Measurements from ENCODE around the gene LSAMP. TPM values are rescaled to one million over a fixed set of nuclear protein-coding genes. Genes with fewer than 3 reads are reported as not detected.

Gene LSAMP
- total RNA-seq, 1 experiment from 2014 or later = 5.7 TPM

DNA sequence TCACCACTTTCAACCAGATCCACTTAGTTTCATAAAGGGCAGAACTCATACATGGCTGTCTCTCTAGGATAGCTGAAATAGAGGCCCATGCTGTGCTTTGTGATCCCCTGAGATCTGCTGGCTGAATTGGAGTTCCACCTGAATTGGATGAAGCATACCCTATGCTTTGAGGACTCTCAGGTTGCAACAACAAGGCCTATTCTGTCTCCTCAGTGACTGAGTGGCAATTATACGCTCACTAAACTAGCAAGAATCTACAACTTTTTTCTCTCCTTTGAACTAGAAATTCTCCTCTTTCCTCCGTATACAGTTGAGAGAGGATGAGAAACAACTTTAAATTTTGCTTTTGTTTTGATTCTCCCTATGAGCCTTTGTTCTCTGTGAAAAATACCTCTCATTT lies 348.7 kb downstream of the LSAMP start:
- ChIA-PET POLR2A (no interaction called here), CTCF (no interaction called here)
- Mint-ChIP-seq H3K27ac (no peak overlapping the region), H3K4me3 (no peak overlapping the region), H3K9me3 (peaks cover under 1% of the 10 kb centered on the region; the same call in 1 of the 2 replicates), H3K4me1 (peaks cover 5% of the 10 kb centered on the region; the same call in 1 of the 2 replicates), H3K27me3 (ENCODE audit: low read depth) (no peaks in the 10 kb centered on the region), H3K36me3 (0 out of 2 replicates have a peak, but pooled peaks cover 2% of the 10 kb centered on the region)
- TF ChIP-seq, protein P1, sequence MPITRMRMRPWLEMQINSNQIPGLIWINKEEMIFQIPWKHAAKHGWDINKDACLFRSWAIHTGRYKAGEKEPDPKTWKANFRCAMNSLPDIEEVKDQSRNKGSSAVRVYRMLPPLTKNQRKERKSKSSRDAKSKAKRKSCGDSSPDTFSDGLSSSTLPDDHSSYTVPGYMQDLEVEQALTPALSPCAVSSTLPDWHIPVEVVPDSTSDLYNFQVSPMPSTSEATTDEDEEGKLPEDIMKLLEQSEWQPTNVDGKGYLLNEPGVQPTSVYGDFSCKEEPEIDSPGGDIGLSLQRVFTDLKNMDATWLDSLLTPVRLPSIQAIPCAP (CRISPR knock-in tag; IDR thresholded peaks at IDR 0.05) = no peak
- TF ChIP-seq NFATC4 (CRISPR knock-in tag; IDR thresholded peaks at IDR 0.05) (no peak), GRHL2 (CRISPR knock-in tag; IDR thresholded peaks at IDR 0.05; ENCODE audit: insufficient replicate concordance, severe bottlenecking) (no peak), CBFB (CRISPR knock-in tag; IDR thresholded peaks at IDR 0.05; ENCODE audit: low read depth) (no peak)
- TF ChIP-seq, protein P2, sequence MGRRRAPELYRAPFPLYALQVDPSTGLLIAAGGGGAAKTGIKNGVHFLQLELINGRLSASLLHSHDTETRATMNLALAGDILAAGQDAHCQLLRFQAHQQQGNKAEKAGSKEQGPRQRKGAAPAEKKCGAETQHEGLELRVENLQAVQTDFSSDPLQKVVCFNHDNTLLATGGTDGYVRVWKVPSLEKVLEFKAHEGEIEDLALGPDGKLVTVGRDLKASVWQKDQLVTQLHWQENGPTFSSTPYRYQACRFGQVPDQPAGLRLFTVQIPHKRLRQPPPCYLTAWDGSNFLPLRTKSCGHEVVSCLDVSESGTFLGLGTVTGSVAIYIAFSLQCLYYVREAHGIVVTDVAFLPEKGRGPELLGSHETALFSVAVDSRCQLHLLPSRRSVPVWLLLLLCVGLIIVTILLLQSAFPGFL (CRISPR knock-in tag; IDR thresholded peaks at IDR 0.05; ENCODE audit: borderline replicate concordance) = no peak
- TF ChIP-seq, protein P3, sequence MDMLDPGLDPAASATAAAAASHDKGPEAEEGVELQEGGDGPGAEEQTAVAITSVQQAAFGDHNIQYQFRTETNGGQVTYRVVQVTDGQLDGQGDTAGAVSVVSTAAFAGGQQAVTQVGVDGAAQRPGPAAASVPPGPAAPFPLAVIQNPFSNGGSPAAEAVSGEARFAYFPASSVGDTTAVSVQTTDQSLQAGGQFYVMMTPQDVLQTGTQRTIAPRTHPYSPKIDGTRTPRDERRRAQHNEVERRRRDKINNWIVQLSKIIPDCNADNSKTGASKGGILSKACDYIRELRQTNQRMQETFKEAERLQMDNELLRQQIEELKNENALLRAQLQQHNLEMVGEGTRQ (CRISPR knock-in tag; IDR thresholded peaks at IDR 0.05) = no peak
- TF ChIP-seq, protein P4, sequence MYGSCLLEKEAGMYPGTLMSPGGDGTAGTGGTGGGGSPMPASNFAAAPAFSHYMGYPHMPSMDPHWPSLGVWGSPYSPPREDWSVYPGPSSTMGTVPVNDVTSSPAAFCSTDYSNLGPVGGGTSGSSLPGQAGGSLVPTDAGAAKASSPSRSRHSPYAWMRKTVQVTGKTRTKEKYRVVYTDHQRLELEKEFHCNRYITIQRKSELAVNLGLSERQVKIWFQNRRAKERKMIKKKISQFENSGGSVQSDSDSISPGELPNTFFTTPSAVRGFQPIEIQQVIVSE (CRISPR knock-in tag; IDR thresholded peaks at IDR 0.05; ENCODE audit: borderline replicate concordance) = no peak
- TF ChIP-seq, protein P5, sequence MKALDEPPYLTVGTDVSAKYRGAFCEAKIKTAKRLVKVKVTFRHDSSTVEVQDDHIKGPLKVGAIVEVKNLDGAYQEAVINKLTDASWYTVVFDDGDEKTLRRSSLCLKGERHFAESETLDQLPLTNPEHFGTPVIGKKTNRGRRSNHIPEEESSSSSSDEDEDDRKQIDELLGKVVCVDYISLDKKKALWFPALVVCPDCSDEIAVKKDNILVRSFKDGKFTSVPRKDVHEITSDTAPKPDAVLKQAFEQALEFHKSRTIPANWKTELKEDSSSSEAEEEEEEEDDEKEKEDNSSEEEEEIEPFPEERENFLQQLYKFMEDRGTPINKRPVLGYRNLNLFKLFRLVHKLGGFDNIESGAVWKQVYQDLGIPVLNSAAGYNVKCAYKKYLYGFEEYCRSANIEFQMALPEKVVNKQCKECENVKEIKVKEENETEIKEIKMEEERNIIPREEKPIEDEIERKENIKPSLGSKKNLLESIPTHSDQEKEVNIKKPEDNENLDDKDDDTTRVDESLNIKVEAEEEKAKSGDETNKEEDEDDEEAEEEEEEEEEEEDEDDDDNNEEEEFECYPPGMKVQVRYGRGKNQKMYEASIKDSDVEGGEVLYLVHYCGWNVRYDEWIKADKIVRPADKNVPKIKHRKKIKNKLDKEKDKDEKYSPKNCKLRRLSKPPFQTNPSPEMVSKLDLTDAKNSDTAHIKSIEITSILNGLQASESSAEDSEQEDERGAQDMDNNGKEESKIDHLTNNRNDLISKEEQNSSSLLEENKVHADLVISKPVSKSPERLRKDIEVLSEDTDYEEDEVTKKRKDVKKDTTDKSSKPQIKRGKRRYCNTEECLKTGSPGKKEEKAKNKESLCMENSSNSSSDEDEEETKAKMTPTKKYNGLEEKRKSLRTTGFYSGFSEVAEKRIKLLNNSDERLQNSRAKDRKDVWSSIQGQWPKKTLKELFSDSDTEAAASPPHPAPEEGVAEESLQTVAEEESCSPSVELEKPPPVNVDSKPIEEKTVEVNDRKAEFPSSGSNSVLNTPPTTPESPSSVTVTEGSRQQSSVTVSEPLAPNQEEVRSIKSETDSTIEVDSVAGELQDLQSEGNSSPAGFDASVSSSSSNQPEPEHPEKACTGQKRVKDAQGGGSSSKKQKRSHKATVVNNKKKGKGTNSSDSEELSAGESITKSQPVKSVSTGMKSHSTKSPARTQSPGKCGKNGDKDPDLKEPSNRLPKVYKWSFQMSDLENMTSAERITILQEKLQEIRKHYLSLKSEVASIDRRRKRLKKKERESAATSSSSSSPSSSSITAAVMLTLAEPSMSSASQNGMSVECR (CRISPR knock-in tag; IDR thresholded peaks at IDR 0.05; ENCODE audit: borderline replicate concordance) = no peak
- no peak for ATAC-seq
- no peak for DNase-seq (ENCODE audit: low spot score)

DNA sequence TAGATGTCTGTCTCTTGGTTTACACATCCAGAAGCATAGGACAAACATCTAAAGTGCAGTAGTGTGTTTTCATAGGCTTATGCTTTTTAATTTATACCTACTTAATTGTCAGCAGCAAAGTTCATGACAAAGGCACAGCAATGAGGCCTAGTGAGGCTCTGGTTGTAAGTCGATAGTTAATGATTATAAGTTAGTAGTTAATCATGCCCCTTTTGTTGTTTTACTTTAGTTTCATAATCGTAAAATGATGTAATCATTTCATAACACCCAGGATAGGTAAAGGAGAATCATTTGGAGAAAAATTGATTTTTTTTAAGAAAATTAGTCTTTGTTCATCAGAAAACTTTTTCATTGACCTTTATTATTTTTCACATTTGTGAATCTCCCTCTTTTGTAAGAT lies 351.9 kb downstream of the LSAMP start:
- ChIA-PET CTCF (no interaction called here), POLR2A (no interaction called here)
- Mint-ChIP-seq H3K36me3 (peaks cover 14% of the 10 kb centered on the region), H3K9me3 (peaks cover 10% of the 10 kb centered on the region), H3K4me1 (peaks cover 15% of the 10 kb centered on the region), H3K27me3 (ENCODE audit: low read depth) (no peaks in the 10 kb centered on the region), H3K27ac (no peak overlapping the region), H3K4me3 (no peak overlapping the region)
- TF ChIP-seq NFYB (CRISPR knock-in tag; conservative IDR thresholded peaks at IDR 0.05; ENCODE audit: low read depth) = no peak
- TF ChIP-seq IRF2 (CRISPR knock-in tag; IDR thresholded peaks at IDR 0.05; ENCODE audit: borderline replicate concordance, low read depth) = no peak
- TF ChIP-seq TEAD1 (CRISPR knock-in tag; IDR thresholded peaks at IDR 0.05) = no peak
- TF ChIP-seq, protein P6, sequence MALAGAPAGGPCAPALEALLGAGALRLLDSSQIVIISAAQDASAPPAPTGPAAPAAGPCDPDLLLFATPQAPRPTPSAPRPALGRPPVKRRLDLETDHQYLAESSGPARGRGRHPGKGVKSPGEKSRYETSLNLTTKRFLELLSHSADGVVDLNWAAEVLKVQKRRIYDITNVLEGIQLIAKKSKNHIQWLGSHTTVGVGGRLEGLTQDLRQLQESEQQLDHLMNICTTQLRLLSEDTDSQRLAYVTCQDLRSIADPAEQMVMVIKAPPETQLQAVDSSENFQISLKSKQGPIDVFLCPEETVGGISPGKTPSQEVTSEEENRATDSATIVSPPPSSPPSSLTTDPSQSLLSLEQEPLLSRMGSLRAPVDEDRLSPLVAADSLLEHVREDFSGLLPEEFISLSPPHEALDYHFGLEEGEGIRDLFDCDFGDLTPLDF (CRISPR knock-in tag; IDR thresholded peaks at IDR 0.05) = no peak
- TF ChIP-seq PRRX2 (CRISPR knock-in tag; IDR thresholded peaks at IDR 0.05) = no peak
- TF ChIP-seq SMAD3 (CRISPR knock-in tag; IDR thresholded peaks at IDR 0.05; ENCODE audit: borderline replicate concordance) = no peak
- ATAC-seq (no peak), DNase-seq (ENCODE audit: low spot score) (no peak)
